SK-MEL-5 (cell line): ENCODE results near the gene AAGAB. TPM values are rescaled to one million over a fixed set of nuclear protein-coding genes. Genes with fewer than 3 reads are reported as not detected.

ENCODE experiments used
- DNase-seq: peaks from one replicate; pipeline ENCODE4 v3.0.0-alpha.2; 2016; ENCODE audit warnings: low read depth, low spot score
- in situ Hi-C: cut with HindIII; loops from 2 replicates; pipeline ENCODE4 v1.10.0; 2016; ENCODE audit warnings: low sequenced_read_pairs, high pct_unique_total_duplicates, low pct_unique_long_range_greater_than_20kb
- total RNA-seq: library from RNA; depleted of rRNA; stranded (reverse); fragments of >200 nt; shearing (Covaris generic); gene quantifications from 2 replicates; pipeline ENCODE4 v1.2.3, GENCODE V29; 2014

AAGAB gene
- total RNA-seq, 1 experiment from 2014 or later, result 71.2 TPM

- DNase-seq, result no peak
- in situ Hi-C loops, result no loop called here
Observed at GRCh38 chr15:67225336-67225735, 29.1 kb downstream of the AAGAB start.

GRCh38 chr15:67224889-67225288 lies 29.6 kb downstream of the AAGAB start:
- in situ Hi-C loops, result no loop called here
- DNase-seq, result no peak

- no peak for DNase-seq
- in situ Hi-C loops, result no loop called here
Observed at GRCh38 chr15:67219288-67219687, 35.2 kb downstream of the AAGAB start.

- DNase-seq, result no peak
- in situ Hi-C loops, result no loop called here
Observed at GRCh38 chr15:67218428-67218827, 36.0 kb downstream of the AAGAB start.

GRCh38 chr15:67216859-67217258 lies 37.6 kb downstream of the AAGAB start:
- in situ Hi-C loops, result no loop called here

GRCh38 chr15:67215102-67215501 lies 39.4 kb downstream of the AAGAB start:
- in situ Hi-C loops, result no loop called here
- DNase-seq, result no peak

More at GRCh38 chr15:67216859-67217258, 37.6 kb downstream of the AAGAB start:
- DNase-seq, result no peak

GRCh38 chr15:67212684-67213367 lies 41.6 kb downstream of the AAGAB start:
- in situ Hi-C loops, result no loop called here
- DNase-seq, result no peak

GRCh38 chr15:67210555-67211168 lies 43.8 kb downstream of the AAGAB start:
- in situ Hi-C loops, result no loop called here
- no peak for DNase-seq

- DNase-seq, result no peak
- in situ Hi-C loops, result no loop called here
Observed at GRCh38 chr15:67208396-67208795, 46.1 kb downstream of the AAGAB start.

GRCh38 chr15:67207555-67208207 lies 46.8 kb downstream of the AAGAB start:
- in situ Hi-C loops, result no loop called here
- no peak for DNase-seq

GRCh38 chr15:67202991-67203390 lies 51.5 kb downstream of the AAGAB start:
- no peak for DNase-seq
- in situ Hi-C loops, result no loop called here

- in situ Hi-C loops, result no loop called here
- no peak for DNase-seq
Observed at GRCh38 chr15:67202091-67202490, 52.4 kb downstream of the AAGAB start.

- in situ Hi-C loops, result no loop called here
- DNase-seq, result no peak
Observed at GRCh38 chr15:67201136-67201535, 53.3 kb downstream of the AAGAB start.

- no peak for DNase-seq
- in situ Hi-C loops, result no loop called here
Observed at GRCh38 chr15:67199881-67200763, 54.3 kb downstream of the AAGAB start.

- in situ Hi-C loops, result no loop called here
- no peak for DNase-seq
Observed at GRCh38 chr15:67199391-67199790, 55.1 kb downstream of the AAGAB start.

- no peak for DNase-seq
- in situ Hi-C loops, result no loop called here
Observed at GRCh38 chr15:67198157-67198754, 56.2 kb downstream of the AAGAB start.

GRCh38 chr15:67197364-67197695 lies 57.1 kb downstream of the AAGAB start:
- no peak for DNase-seq
- in situ Hi-C loops, result no loop called here
